ENCODE results near the gene MYRFL. TPM values are rescaled to one million over a fixed set of nuclear protein-coding genes. Genes with fewer than 3 reads are reported as not detected.

The MYRFL gene
- total RNA-seq, 1 donor from 2014 or later, result not detected

- H3K4me3 Mint-ChIP-seq (ENCODE audit: unreplicated experiment), result no peak overlapping the region
- H3K27me3 Mint-ChIP-seq (ENCODE audit: unreplicated experiment), result no peaks in the 10 kb centered on the region
- TF ChIP-seq CTCF (IDR thresholded peaks at IDR 0.05; ENCODE audit: partially characterized antibody, unreplicated experiment), result no peak
- no peaks in the 10 kb centered on the region for H3K4me1 Mint-ChIP-seq (ENCODE audit: low read depth, unreplicated experiment)
- DNase-seq, result no peak
- H3K9me3 Mint-ChIP-seq (ENCODE audit: unreplicated experiment), result no peaks in the 10 kb centered on the region
- H3K36me3 Mint-ChIP-seq (ENCODE audit: unreplicated experiment), result no peaks in the 10 kb centered on the region
- H3K27ac Mint-ChIP-seq (ENCODE audit: unreplicated experiment), result no peak overlapping the region
Measured at GRCh38 chr12:69910694-69911093, 85.7 kb downstream of the MYRFL start.

GRCh38 chr12:69913526-69913925 is 88.5 kb downstream of the MYRFL start:
- H3K9me3 Mint-ChIP-seq (ENCODE audit: unreplicated experiment), result no peaks in the 10 kb centered on the region
- no peaks in the 10 kb centered on the region for H3K27me3 Mint-ChIP-seq (ENCODE audit: unreplicated experiment)
- TF ChIP-seq CTCF (IDR thresholded peaks at IDR 0.05; ENCODE audit: partially characterized antibody, unreplicated experiment), result no peak
- no peak for DNase-seq
- no peak overlapping the region for H3K4me3 Mint-ChIP-seq (ENCODE audit: unreplicated experiment)
- peaks cover 6% of the 10 kb centered on the region for H3K4me1 Mint-ChIP-seq (ENCODE audit: low read depth, unreplicated experiment)
- no peaks in the 10 kb centered on the region for H3K36me3 Mint-ChIP-seq (ENCODE audit: unreplicated experiment)
- no peak overlapping the region for H3K27ac Mint-ChIP-seq (ENCODE audit: unreplicated experiment)

GRCh38 chr12:69915964-69916363 is 90.9 kb downstream of the MYRFL start:
- TF ChIP-seq CTCF (IDR thresholded peaks at IDR 0.05; ENCODE audit: partially characterized antibody, unreplicated experiment), result no peak
- Mint-ChIP-seq H3K27ac (ENCODE audit: unreplicated experiment) (no peak overlapping the region), H3K4me1 (ENCODE audit: low read depth, unreplicated experiment) (peaks cover 6% of the 10 kb centered on the region), H3K9me3 (ENCODE audit: unreplicated experiment) (no peaks in the 10 kb centered on the region), H3K36me3 (ENCODE audit: unreplicated experiment) (peaks cover 4% of the 10 kb centered on the region), H3K4me3 (ENCODE audit: unreplicated experiment) (no peak overlapping the region), H3K27me3 (ENCODE audit: unreplicated experiment) (no peaks in the 10 kb centered on the region)
- no peak for DNase-seq

GRCh38 chr12:69916544-69917235 is 91.7 kb downstream of the MYRFL start:
- Mint-ChIP-seq H3K27ac (ENCODE audit: unreplicated experiment) (peak overlapping the region; percentile 10), H3K9me3 (ENCODE audit: unreplicated experiment) (no peaks in the 10 kb centered on the region), H3K4me1 (ENCODE audit: low read depth, unreplicated experiment) (peaks cover 6% of the 10 kb centered on the region), H3K4me3 (ENCODE audit: unreplicated experiment) (peak overlapping the region; percentile 39), H3K36me3 (ENCODE audit: unreplicated experiment) (peaks cover 4% of the 10 kb centered on the region), H3K27me3 (ENCODE audit: unreplicated experiment) (no peaks in the 10 kb centered on the region)
- TF ChIP-seq CTCF (IDR thresholded peaks at IDR 0.05; ENCODE audit: partially characterized antibody, unreplicated experiment), result no peak
- DNase-seq, result no peak

- H3K4me3 Mint-ChIP-seq (ENCODE audit: unreplicated experiment), result no peak overlapping the region
- peaks cover 6% of the 10 kb centered on the region for H3K4me1 Mint-ChIP-seq (ENCODE audit: low read depth, unreplicated experiment)
- H3K27ac Mint-ChIP-seq (ENCODE audit: unreplicated experiment), result no peak overlapping the region
- peaks cover 4% of the 10 kb centered on the region for H3K36me3 Mint-ChIP-seq (ENCODE audit: unreplicated experiment)
- TF ChIP-seq CTCF (IDR thresholded peaks at IDR 0.05; ENCODE audit: partially characterized antibody, unreplicated experiment), result no peak
- no peak for DNase-seq
- H3K9me3 Mint-ChIP-seq (ENCODE audit: unreplicated experiment), result no peaks in the 10 kb centered on the region
- H3K27me3 Mint-ChIP-seq (ENCODE audit: unreplicated experiment), result no peaks in the 10 kb centered on the region
Measured at GRCh38 chr12:69918287-69918686, 93.3 kb downstream of the MYRFL start.
